GDM1 (cell line): Measurements from ENCODE around the gene CHCT1.
"Not testable (repeated sequence)": the region's sequence is repeated elsewhere in the genome, so short reads cannot be mapped to it uniquely, and the experiment has no call there.

ENCODE experiments used
- DNase-seq: peaks from one replicate; lab custom pipeline; 2025; lab: John Stamatoyannopoulos, UW

The CHCT1 gene

GRCh38 chr17:60422162-60422665, at the start of gene CHCT1:
Gene CHCT1 (plus strand): TSS chr17:60422489. CDS start chr17:60422593, 104 bp downstream.
- no peak for DNase-seq

- DNase-seq = no peak
Measured at GRCh38 chr17:60372790-60373483, 49.4 kb upstream of the CHCT1 start.

- DNase-seq = not testable (repeated sequence)
Measured at GRCh38 chr17:60378187-60378586, 44.1 kb upstream of the CHCT1 start.

GRCh38 chr17:60379461-60379860, 42.8 kb upstream of the CHCT1 start:
- DNase-seq = not testable (repeated sequence)

- DNase-seq = no peak
Measured at GRCh38 chr17:60381958-60382357, 40.3 kb upstream of the CHCT1 start.

- no peak for DNase-seq
Measured at GRCh38 chr17:60383379-60383778, 38.9 kb upstream of the CHCT1 start.

- DNase-seq = not testable (repeated sequence)
Measured at GRCh38 chr17:60384921-60385320, 37.4 kb upstream of the CHCT1 start.

- no peak for DNase-seq
Measured at GRCh38 chr17:60386147-60387058, 35.9 kb upstream of the CHCT1 start.

GRCh38 chr17:60387666-60388065, 34.6 kb upstream of the CHCT1 start:
- no peak for DNase-seq

GRCh38 chr17:60388742-60389141, 33.5 kb upstream of the CHCT1 start:
- DNase-seq = no peak

- no peak for DNase-seq
Measured at GRCh38 chr17:60390186-60390585, 32.1 kb upstream of the CHCT1 start.

GRCh38 chr17:60390925-60391470, 31.3 kb upstream of the CHCT1 start:
- DNase-seq = no peak

- DNase-seq = no peak
Measured at GRCh38 chr17:60391471-60392041, 30.7 kb upstream of the CHCT1 start.

GRCh38 chr17:60392042-60392844, 30.0 kb upstream of the CHCT1 start, which contains the start of gene USP32:
Gene USP32 (minus strand): TSS chr17:60392133. CDS start chr17:60391939, 194 bp downstream.
- peak; percentile 98 for DNase-seq

- peak; percentile 17 for DNase-seq
Measured at GRCh38 chr17:60392845-60393702, 29.2 kb upstream of the CHCT1 start.

GRCh38 chr17:60393840-60394723, 28.2 kb upstream of the CHCT1 start:
- DNase-seq = no peak

GRCh38 chr17:60395508-60396065, 26.7 kb upstream of the CHCT1 start:
- no peak for DNase-seq

- no peak for DNase-seq
Measured at GRCh38 chr17:60396412-60396811, 25.9 kb upstream of the CHCT1 start.
